ENCODE results near the gene AMHR2. TPM values are rescaled to one million over a fixed set of nuclear protein-coding genes. Genes with fewer than 3 reads are reported as not detected.
"Not testable (repeated sequence)": the region's sequence is repeated elsewhere in the genome, so short reads cannot be mapped to it uniquely, and the experiment has no call there.

Gene AMHR2
- total and polyA plus RNA-seq, 4 donors = 0.02 to 0.52 (median 0.22) TPM; not detected in 1

DNA sequence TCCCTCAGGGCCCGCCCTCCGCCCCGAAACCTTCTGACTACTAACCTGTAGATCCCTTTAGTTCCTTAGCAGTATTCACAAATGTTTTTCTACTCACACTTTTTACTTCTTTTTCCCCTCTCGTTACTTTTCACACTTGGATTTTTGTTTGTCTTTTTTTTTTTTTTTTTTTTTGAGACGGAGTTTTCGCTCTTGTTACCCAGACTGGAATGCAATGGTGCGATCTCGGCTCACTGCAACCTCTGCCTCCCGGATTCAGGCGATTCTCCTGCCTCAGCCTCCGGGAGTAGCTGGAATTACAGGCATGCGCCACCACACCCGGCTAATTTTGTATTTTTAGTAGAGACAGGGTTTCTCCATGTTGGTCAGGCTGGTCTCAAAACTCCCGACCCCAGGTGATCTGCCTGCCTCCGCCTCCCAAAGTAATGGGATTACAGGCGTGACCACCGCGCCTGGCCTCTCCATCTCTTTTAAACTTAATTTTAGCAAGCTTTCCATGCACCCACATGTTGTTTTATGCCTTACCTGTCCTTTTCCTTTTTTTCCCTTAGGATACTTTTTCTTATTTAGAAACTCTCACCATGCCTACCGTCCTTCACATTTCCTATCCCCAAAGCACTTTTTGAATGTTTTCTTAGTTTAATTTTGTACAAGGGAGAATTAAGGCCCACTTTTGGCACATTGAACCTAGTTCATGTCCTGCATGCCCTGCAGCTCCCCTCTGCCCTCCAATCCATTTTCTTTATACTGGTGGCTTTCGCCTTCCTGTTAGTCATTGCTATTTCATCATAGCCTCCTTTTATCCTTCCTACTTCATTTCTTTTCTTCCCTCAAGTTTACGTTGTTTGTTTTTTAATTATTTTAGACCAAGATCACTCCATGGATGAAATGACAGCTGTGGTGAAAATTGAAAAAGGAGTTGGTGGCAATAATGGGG is 42.6 kb upstream of the AMHR2 start:
- ATAC-seq (ENCODE audit: insufficient read depth, low FRiP score) (no peak), DNase-seq (no peak)
- Histone ChIP-seq H3K4me3 (peak overlapping the region; percentile 25), H3K9ac (ENCODE audit: insufficient read depth in 1 of 2, low read length in 2 of 2) (peak overlapping the region in 1 of 2 donors; percentile 71), H3K27me3 (ENCODE audit: control insufficient read depth in 3 of 3, insufficient read depth in 3 of 3, low read length in 2 of 3) (no peaks in the 10 kb centered on the region), H3K4me1 (ENCODE audit: control insufficient read depth in 5 of 5, insufficient read depth in 5 of 5, low read length in 5 of 5) (peaks cover 7 to 36% (median 32%) of the 10 kb centered on the region in 5 donors), H3K9me3 (ENCODE audit: control insufficient read depth in 4 of 4, insufficient read depth in 3 of 4, low read length in 3 of 4) (no peaks in the 10 kb centered on the region), H3K36me3 (ENCODE audit: control insufficient read depth in 4 of 4, insufficient read depth in 4 of 4, low read length in 4 of 4) (peaks cover 8 to 24% (median 21%) of the 10 kb centered on the region in 4 donors), H3K27ac (ENCODE audit: low read depth in 1 of 2, low read length in 1 of 2) (peak overlapping the region; percentile 58 to 81)
- 10 to 12% methylated on average over 21 of the region's 21 CpGs for WGBS, 2 donors
- TF ChIP-seq, protein P1, sequence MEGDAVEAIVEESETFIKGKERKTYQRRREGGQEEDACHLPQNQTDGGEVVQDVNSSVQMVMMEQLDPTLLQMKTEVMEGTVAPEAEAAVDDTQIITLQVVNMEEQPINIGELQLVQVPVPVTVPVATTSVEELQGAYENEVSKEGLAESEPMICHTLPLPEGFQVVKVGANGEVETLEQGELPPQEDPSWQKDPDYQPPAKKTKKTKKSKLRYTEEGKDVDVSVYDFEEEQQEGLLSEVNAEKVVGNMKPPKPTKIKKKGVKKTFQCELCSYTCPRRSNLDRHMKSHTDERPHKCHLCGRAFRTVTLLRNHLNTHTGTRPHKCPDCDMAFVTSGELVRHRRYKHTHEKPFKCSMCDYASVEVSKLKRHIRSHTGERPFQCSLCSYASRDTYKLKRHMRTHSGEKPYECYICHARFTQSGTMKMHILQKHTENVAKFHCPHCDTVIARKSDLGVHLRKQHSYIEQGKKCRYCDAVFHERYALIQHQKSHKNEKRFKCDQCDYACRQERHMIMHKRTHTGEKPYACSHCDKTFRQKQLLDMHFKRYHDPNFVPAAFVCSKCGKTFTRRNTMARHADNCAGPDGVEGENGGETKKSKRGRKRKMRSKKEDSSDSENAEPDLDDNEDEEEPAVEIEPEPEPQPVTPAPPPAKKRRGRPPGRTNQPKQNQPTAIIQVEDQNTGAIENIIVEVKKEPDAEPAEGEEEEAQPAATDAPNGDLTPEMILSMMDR (IDR thresholded peaks at IDR 0.05; ENCODE audit: control extremely low read depth, extremely low read depth) = no peak

DNA sequence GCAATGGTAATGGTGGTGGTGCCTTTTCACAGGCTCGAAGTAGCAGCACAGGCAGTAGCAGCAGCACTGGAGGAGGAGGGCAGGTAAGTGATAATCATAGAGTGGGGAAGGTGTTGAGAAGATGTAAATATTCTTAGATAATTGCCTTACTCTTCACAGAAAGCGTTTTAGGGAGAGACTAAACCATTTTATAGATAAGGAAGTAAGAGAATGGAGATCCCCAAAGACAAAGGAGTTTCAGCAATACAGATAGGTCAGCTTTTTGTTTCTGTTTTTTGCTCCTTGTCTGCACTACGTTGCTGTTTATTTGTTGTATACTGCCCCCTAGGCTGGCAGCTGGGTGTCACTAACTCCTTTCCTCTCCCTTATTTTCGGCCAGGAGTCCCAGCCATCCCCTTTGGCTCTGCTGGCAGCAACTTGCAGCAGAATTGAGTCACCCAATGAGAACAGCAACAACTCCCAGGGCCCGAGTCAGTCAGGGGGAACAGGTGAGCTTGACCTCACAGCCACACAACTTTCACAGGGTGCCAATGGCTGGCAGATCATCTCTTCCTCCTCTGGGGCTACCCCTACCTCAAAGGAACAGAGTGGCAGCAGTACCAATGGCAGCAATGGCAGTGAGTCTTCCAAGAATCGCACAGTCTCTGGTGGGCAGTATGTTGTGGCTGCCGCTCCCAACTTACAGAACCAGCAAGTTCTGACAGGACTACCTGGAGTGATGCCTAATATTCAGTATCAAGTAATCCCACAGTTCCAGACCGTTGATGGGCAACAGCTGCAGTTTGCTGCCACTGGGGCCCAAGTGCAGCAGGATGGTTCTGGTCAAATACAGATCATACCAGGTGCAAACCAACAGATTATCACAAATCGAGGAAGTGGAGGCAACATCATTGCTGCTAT is 41.7 kb upstream of the AMHR2 start:
- WGBS, 2 donors = 42 to 48% methylated on average over 9 of the region's 9 CpGs
- Histone ChIP-seq H3K4me3 (no peak overlapping the region), H3K9me3 (ENCODE audit: control insufficient read depth in 4 of 4, insufficient read depth in 3 of 4, low read length in 3 of 4) (no peaks in the 10 kb centered on the region), H3K27ac (ENCODE audit: low read depth in 1 of 2, low read length in 1 of 2) (peak overlapping the region; percentile 58 to 72), H3K9ac (ENCODE audit: insufficient read depth in 1 of 2, low read length in 2 of 2) (peak overlapping the region in 1 of 2 donors; percentile 71), H3K4me1 (ENCODE audit: control insufficient read depth in 5 of 5, insufficient read depth in 5 of 5, low read length in 5 of 5) (peaks cover 7 to 43% (median 32%) of the 10 kb centered on the region in 5 donors), H3K36me3 (ENCODE audit: control insufficient read depth in 4 of 4, insufficient read depth in 4 of 4, low read length in 4 of 4) (peaks cover 8 to 25% (median 22%) of the 10 kb centered on the region in 4 donors), H3K27me3 (ENCODE audit: control insufficient read depth in 3 of 3, insufficient read depth in 3 of 3, low read length in 2 of 3) (no peaks in the 10 kb centered on the region)
- DNase-seq (peak; percentile 27 to 47 (median 45)), ATAC-seq (ENCODE audit: insufficient read depth, low FRiP score) (no peak)
- TF ChIP-seq, protein P1 (IDR thresholded peaks at IDR 0.05; ENCODE audit: control extremely low read depth, extremely low read depth) = peak; percentile 35

DNA sequence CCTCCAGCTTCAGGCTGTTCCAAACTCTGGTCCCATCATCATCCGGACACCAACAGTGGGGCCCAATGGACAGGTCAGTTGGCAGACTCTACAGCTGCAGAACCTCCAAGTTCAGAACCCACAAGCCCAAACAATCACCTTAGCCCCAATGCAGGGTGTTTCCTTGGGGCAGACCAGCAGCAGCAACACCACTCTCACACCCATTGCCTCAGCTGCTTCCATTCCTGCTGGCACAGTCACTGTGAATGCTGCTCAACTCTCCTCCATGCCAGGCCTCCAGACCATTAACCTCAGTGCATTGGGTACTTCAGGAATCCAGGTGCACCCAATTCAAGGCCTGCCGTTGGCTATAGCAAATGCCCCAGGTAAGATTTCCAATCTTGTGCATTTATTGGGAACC is 40.4 kb upstream of the AMHR2 start:
- Histone ChIP-seq H3K9me3 (ENCODE audit: control insufficient read depth in 4 of 4, insufficient read depth in 3 of 4, low read length in 3 of 4) (no peaks in the 10 kb centered on the region), H3K36me3 (ENCODE audit: control insufficient read depth in 4 of 4, insufficient read depth in 4 of 4, low read length in 4 of 4) (peaks cover 8 to 31% (median 24%) of the 10 kb centered on the region in 4 donors), H3K4me1 (ENCODE audit: control insufficient read depth in 5 of 5, insufficient read depth in 5 of 5, low read length in 5 of 5) (peaks cover 10 to 43% (median 32%) of the 10 kb centered on the region in 5 donors), H3K9ac (ENCODE audit: insufficient read depth in 1 of 2, low read length in 2 of 2) (peak overlapping the region in 1 of 2 donors; percentile 42), H3K27ac (ENCODE audit: low read depth in 1 of 2, low read length in 1 of 2) (no peak overlapping the region), H3K4me3 (peak overlapping the region; percentile 6), H3K27me3 (ENCODE audit: control insufficient read depth in 3 of 3, insufficient read depth in 3 of 3, low read length in 2 of 3) (no peaks in the 10 kb centered on the region)
- 68 to 92% methylated on average over 2 of the region's 2 CpGs for WGBS, 2 donors
- TF ChIP-seq, protein P1 (IDR thresholded peaks at IDR 0.05; ENCODE audit: control extremely low read depth, extremely low read depth) = no peak
- no peak for DNase-seq
- ATAC-seq (ENCODE audit: insufficient read depth, low FRiP score) = no peak

DNA sequence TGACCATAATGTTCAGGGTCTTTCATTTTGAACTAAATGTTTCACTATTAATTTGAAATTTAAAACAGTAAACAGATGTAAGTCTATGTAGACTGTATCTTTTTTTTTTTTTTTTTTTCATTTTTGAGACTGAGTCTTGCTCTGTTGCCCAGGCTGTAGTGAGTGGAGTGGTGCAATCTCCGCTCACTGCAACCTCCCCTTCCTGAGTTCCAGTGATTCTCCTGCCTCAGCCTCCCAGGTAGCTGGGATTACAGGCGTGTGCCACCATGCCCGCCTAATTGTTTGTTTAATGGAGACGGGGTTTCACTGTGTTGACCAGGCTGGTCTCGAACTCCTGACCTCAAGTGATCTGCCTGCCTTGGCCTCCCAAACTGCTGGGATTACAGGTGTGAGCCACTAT is 37.3 kb upstream of the AMHR2 start:
- not testable (repeated sequence) for H3K9ac ChIP-seq (ENCODE audit: insufficient read depth in 1 of 2, low read length in 2 of 2); H3K27ac ChIP-seq (ENCODE audit: low read depth in 1 of 2, low read length in 1 of 2); H3K4me3 ChIP-seq; ATAC-seq (ENCODE audit: insufficient read depth, low FRiP score); DNase-seq; H3K27me3 ChIP-seq (ENCODE audit: control insufficient read depth in 3 of 3, insufficient read depth in 3 of 3, low read length in 2 of 3); H3K9me3 ChIP-seq (ENCODE audit: control insufficient read depth in 4 of 4, insufficient read depth in 3 of 4, low read length in 3 of 4)
- 87 to 90% methylated on average over 5 of the region's 5 CpGs for WGBS, 2 donors
- peaks cover 12 to 29% (median 27%) of the 10 kb centered on the region in 4 donors for H3K36me3 ChIP-seq (ENCODE audit: control insufficient read depth in 4 of 4, insufficient read depth in 4 of 4, low read length in 4 of 4)
- peaks cover 12 to 38% (median 27%) of the 10 kb centered on the region in 5 donors for H3K4me1 ChIP-seq (ENCODE audit: control insufficient read depth in 5 of 5, insufficient read depth in 5 of 5, low read length in 5 of 5)

All from lung (tissue), 12 donors.